Limb (tissue), 2 donors: Measurements from ENCODE around the gene DUS2.
"Not testable (repeated sequence)": the region's sequence is repeated elsewhere in the genome, so short reads cannot be mapped to it uniquely, and the experiment has no call there.

Experiments
- DNase-seq, 2 donors: peaks; one replicate each; pipeline ENCODE4 v3.0.0-alpha.2; 2016; ENCODE audit errors: extremely low spot score in 2 of 2

Gene DUS2

GRCh38 chr16:67998779-67999688, 24.1 kb upstream of the DUS2 start, which contains the start of gene DPEP2:
Gene DPEP2, minus strand, starts transcription at chr16:67999484. Its CDS starts 6,272 bp downstream, at chr16:67993212.
- DNase-seq, result not testable (repeated sequence)

DNA sequence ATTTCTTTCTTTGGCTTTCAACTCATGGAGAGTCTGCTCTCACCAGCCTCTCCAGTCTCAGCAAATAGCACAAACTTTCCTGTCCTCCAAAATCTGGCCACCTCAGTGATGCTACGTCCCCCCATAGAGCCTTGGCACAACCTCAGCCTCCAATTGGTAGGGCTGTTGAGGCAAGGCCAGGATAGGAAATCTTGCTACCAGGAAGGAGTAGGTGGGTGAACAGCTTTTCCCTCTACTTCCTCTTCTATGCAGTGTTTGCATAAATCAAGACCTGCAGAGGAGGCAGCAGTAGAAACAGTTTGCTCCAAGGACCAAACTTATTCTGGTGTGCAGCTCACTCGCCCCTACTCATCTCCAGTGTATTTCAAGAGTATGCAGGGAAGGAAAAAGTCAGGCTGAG, 23.1 kb upstream of the DUS2 start:
- no peak for DNase-seq

DNA sequence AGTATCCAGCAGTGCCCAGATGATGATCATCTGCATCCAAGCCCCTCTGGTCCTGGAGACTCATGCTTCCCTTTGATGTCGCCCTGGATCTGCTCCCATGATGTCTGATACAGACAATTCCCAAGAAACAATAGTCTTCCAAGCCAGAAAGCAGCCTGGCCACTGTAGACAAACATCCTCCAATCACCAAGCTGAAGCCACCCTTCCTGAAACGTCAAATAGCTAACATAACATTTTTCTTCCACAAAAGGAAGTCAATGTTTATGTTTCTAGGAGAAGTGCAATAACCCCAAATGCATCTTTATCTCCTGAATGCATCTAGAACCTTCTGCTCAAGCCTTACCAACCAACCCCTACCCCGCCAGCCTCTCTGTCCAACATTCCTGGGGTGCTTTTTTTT, 22.6 kb upstream of the DUS2 start:
- DNase-seq, result no peak

- no peak for DNase-seq
These were observed 20.1 kb upstream of the DUS2 start for GRCh38 chr16:68003031-68003430.

GRCh38 chr16:68005211-68005610, 17.9 kb upstream of the DUS2 start:
- DNase-seq, result no peak

DNA sequence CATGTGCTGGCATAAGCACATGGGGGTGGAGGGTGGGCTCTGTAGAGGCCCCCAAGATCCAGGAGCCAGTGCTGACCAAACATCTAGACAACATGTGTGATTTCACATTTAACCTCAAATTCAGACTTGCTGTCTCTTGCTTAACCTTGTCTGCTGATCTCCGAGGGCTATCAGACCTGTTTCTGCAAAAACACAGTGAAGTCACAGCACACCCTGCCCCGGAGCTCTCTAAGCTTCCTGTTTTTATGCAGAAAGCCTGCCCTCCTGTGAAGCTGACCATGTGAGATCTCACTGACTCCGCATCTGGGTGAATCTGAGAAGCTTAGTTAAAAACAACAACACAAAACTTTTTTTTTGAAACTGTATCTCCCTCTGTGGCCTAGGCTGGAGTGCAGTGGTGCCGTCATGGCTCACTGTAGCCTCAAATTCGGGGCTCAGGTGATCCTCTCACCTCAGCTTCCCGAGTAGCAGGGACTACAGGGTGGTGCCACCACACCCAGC, 17.2 kb upstream of the DUS2 start:
- no peak for DNase-seq

DNA sequence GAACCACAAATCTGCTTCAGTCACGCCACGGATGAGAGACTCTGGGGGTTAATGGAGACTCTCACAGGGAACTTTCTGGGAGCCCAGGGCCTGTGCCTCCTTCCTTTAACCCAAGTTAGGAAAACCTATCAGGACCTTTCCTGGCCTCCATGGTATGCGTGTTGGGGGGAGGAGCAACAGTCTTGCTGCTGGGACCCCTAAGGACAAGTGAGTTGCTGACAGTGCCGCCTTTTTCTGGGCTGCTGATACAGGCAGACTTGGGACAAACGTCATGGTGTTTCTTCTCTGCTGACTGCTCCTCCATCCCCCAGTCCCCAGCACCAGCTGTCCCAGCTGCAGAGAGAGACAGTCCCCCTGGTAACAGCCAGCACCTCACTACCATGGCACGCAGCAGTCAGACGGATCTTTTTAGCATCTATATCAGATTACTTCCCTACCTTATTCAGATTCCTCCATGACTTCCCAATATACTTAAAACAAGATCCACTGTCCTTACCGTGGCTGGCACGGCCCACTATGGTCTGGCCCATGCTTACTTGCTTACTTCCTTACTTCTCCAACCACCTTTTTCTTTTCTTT, 13.8 kb upstream of the DUS2 start:
- no peak for DNase-seq

- not testable (repeated sequence) for DNase-seq
These were observed 13.2 kb upstream of the DUS2 start for GRCh38 chr16:68009872-68010271.

- no peak for DNase-seq
These were observed 9.6 kb upstream of the DUS2 start for GRCh38 chr16:68013440-68013839.

- DNase-seq, result no peak
These were observed 7.4 kb upstream of the DUS2 start, which contains the start of gene DPEP2NB for GRCh38 chr16:68015681-68016080. Gene DPEP2NB, minus strand, starts transcription at chr16:68015911. Its CDS starts 141 bp downstream, at chr16:68015770.

- DNase-seq, result no peak
These were observed 3.9 kb upstream of the DUS2 start for GRCh38 chr16:68019167-68019680.

DNA sequence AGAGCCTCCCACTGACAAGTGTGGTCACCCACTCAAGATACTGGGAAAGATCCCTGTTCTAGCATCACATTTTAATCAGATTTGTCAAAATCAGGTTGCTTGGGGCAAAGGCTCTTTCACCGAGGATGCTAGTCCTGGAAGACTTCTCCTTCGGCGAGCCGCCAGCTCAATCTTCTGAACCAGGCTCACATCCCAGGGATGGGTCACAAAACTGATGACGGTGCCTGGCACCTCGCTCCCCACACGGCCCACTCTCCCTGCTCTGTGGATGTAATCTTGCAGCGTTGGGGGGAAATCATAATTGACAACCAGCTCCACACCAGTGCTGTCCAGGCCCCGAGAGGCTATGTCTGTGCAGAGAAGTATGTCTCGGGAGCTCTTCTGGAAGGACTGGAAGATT, 1.6 kb upstream of the DUS2 start:
- no peak for DNase-seq

DNA sequence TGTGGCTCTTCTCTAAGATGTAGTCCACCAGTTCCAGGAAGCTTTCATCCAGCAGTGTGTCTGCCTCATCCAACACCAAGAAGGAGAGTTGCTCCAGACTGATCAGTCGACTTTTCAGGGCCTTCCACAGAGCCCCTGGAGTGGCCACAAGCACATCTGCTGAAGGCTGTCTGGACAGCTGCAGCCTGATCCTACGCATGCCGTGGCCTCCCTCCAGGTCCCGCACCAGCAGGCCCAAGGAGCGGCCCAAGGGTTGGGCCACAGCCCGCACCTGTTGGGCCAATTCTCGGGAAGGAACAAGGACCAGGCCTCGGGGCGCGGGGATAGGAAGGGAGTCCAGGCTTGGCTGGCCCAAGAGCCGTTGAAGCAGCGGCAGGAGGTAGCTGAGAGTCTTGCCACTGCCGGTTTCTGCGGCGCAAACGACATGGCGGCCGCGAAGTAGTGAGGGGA, 781 bp upstream of the DUS2 start:
- peak in 1 of 2 donors; percentile 35 for DNase-seq

GRCh38 chr16:68028996-68029395, 5.9 kb downstream of the DUS2 start:
- DNase-seq, result no peak

DNA sequence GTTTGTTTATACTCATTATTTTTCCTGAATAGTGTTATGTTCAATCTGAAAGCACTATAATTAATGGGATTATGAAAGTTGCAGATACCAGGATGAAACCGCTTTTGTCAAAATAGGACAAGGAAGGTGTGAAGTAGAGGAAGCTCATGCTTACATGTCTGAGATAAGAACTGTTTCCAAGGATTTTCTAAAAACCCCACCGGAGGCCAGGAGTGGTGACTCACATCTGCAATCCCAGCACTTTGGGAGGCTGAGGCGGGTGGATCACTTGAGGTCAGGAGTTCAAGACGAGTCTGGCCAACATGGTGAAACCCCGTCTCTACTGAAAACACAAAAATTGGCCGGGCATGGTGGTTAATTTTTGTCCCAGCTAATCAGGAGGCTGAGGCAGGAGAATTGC, 7.0 kb downstream of the DUS2 start:
- not testable (repeated sequence) for DNase-seq

GRCh38 chr16:68031951-68032350, 8.9 kb downstream of the DUS2 start:
- DNase-seq, result no peak

GRCh38 chr16:68033101-68033500, 10.0 kb downstream of the DUS2 start:
- no peak for DNase-seq

DNA sequence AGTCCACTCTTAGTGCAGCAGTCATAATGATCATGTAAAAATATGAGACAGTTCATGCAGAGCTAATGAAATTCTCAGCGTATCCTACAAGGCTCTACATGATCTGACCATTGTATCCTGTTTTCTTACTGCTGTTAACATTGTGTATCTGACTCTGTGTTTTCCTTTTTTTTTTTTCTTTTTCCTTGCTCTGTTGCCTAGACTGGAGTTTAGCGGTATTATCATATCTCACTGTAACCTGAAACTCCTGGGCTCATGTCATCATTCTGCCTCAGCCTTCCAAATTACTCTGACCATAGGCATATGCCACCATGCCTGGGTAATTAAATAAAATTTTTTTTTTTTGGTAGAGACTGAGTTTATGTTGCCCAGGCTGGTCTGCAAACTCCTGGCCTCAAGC, 12.1 kb downstream of the DUS2 start:
- no peak for DNase-seq

DNA sequence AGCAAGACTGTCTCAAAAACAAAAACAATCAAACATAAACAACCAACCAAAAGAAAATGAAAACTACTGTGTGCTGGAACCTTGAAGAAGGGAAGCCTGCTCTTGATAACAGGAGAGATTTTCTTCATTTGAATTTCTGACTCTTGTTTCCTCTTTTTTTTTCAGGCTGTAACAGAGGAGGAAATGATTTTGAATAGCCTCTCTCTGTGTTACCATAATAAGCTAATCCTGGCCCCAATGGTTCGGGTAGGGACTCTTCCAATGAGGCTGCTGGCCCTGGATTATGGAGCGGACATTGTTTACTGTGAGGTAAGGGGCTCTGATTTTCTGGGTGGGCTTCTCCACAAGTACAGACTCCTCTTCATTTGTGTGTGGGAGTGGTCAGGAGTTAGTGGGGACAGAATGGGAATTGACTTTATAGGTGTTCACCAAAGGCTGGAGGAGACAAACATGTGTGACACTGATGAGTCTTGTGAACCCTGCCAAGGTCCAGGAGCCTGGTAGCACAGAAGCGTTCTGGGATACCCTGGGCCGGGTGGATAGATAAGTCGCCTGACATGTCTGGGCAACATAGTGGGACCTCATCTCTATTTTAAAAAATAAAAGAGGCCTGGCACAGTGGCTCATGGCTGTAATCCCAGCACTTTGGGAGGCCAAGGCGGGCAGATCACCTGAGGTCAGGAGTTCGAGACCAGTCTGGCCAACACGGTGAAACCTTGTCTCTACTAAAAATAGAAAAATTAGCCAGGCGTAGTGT, 14.9 kb downstream of the DUS2 start:
- DNase-seq, result no peak

DNA sequence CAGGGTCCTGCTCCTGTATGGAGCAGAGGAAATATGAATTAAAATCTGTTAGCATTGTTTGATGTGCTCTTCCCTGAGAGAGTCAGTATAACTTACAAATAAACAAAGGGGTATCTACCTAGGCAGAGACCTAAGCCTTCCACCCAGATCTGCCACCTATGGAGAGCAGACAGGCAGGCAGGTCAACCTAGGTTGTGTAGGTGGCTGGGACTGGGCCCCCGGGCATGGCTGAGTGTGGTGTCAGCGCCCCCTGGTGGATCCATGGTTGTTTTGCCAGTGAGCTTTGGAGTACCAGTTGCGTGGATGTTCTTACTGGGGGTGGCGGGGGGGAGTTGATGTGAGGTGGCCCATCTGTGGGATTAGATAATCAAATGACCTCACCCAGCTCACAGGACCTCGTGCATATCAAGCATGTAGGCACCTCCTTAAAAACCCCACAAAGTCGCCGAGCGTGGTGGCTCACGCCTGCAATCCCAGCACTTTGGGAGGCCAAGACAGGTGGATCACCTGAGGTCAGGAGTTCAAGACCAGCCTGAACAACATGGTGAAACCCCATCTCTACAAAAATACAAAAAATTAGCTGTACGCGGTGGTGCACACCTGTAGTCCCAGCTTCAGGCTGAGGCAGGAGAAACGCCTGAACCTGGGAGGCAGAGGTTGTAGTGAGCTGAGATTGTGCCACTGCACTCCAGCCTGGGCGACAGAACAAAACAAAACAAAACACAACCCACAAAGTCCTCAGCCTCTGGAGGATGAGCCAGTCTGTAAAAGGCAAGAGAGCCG, 17.6 kb downstream of the DUS2 start:
- DNase-seq, result peak; percentile 32 to 82

- no peak for DNase-seq
These were observed 18.7 kb downstream of the DUS2 start for GRCh38 chr16:68041783-68042182.
